Panc1 (cell line): ENCODE data around the gene CPEB2. TPM values are rescaled to one million over a fixed set of nuclear protein-coding genes. Genes with fewer than 3 reads are reported as not detected.

Source experiments
- ATAC-seq: fragments of 200-7000 bp; cut with Tn5 transposase; 2 replicates; pipeline ENCODE4 v1.9.1; 2020; ENCODE audit warnings: mild to moderate bottlenecking, moderate library complexity
- BruUV-seq: library from RNA; stranded (reverse); fragments of 400-500 nt; replicated peaks from 2 replicates; lab custom pipeline; 2021; lab: Mats Ljungman, UMichigan
- CTCF ChIA-PET: fragments of 300-600 bp; sonication (Branson Sonifier 250); formaldehyde crosslinking; loops from one replicate; lab custom pipeline; 2022; ENCODE audit warnings: antibody characterized with exemption; lab: Charles Lee
- POLR2A ChIA-PET: fragments of 300-600 bp; sonication (Branson Sonifier 250); formaldehyde crosslinking; loops from one replicate; lab custom pipeline; 2022; ENCODE audit warnings: antibody characterized with exemption; lab: Charles Lee
- DNase-seq: peaks from one replicate; pipeline ENCODE4 v3.0.0-alpha.2; 2010; ENCODE audit warnings: low read depth, low spot score
- H3K27ac ChIP-seq: 2 replicates; pipeline ENCODE4 v1.5.1; 2011; ENCODE audit warnings: mild to moderate bottlenecking, low read length, inconsistent platforms
- H3K27me3 ChIP-seq: fragments of 200-500 bp; sonication (Bioruptor generic); 2 replicates; pipeline ENCODE4 v1.6.0; 2014; ENCODE audit warnings: low read length, inconsistent platforms; ENCODE audit not compliant: control insufficient read depth, insufficient read depth
- H3K36me3 ChIP-seq: fragments of 200-500 bp; sonication (Bioruptor generic); 2 replicates; pipeline ENCODE4 v1.5.1; 2014; ENCODE audit warnings: inconsistent platforms, mild to moderate bottlenecking, low read length, moderate library complexity; ENCODE audit not compliant: control insufficient read depth, insufficient read depth
- H3K4me1 ChIP-seq: 2 replicates; pipeline ENCODE4 v1.5.1; 2011; ENCODE audit warnings: inconsistent platforms, mild to moderate bottlenecking, low read length, moderate library complexity; ENCODE audit not compliant: control insufficient read depth, insufficient read depth
- H3K4me3 ChIP-seq, 2 experiments: 2 replicates each; pipeline ENCODE4 v1.5.1; 2011 to 2012; ENCODE audit warnings: low read depth in 2 of 2, low read length in 2 of 2, mild to moderate bottlenecking in 2 of 2, inconsistent platforms in 1 of 2, moderate library complexity in 1 of 2
- H3K9me3 ChIP-seq: fragments of 200-500 bp; sonication (Bioruptor generic); 2 replicates; pipeline ENCODE4 v1.5.1; 2014; ENCODE audit warnings: low read depth, mild to moderate bottlenecking, inconsistent platforms, low read length, moderate library complexity; ENCODE audit not compliant: control insufficient read depth, insufficient read depth
- POLR2AphosphoS5 ChIP-seq: IDR thresholded peaks from 2 replicates; pipeline ENCODE4 v1.6.1; 2012; ENCODE audit warnings: mild to moderate bottlenecking, low read depth, low read length, moderate library complexity
- REST ChIP-seq, 2 experiments: IDR thresholded peaks; 2 replicates each; pipeline ENCODE4 v1.6.1; 2011 to 2012; ENCODE audit warnings: low read depth in 2 of 2, control low read depth in 1 of 2, low read length in 1 of 2, mild to moderate bottlenecking in 1 of 2, moderate library complexity in 1 of 2; ENCODE audit not compliant: insufficient read depth in 1 of 2
- SIN3A ChIP-seq: IDR thresholded peaks from 2 replicates; pipeline ENCODE4 v1.6.1; 2012; ENCODE audit warnings: low read depth, mild to moderate bottlenecking, low read length, moderate library complexity, borderline replicate concordance; ENCODE audit not compliant: insufficient read depth
- TCF7L2 ChIP-seq: IDR thresholded peaks from 2 replicates; pipeline ENCODE4 v1.6.1; 2011; ENCODE audit warnings: mild to moderate bottlenecking, low read depth, low read length, inconsistent platforms
- in situ Hi-C: cut with HindIII; loops from 2 replicates; pipeline ENCODE4 v1.10.0; 2016; ENCODE audit warnings: low sequenced_read_pairs, low pct_unique_long_range_greater_than_20kb
- intact Hi-C: fragments of 100-400 bp; cut with micrococcal nuclease; formaldehyde crosslinking; loops from one replicate; pipeline ENCODE4 v1.10.0; 2022; ENCODE audit not compliant: unreplicated experiment
- total RNA-seq: library from RNA; stranded (reverse); gene quantifications from one replicate; pipeline ENCODE4 v1.2.1, GENCODE V29; 2021; ENCODE audit not compliant: unreplicated experiment
- TF ChIP-seq, protein P1 (sequence below): fragments of 450-650 bp; IDR thresholded peaks from 2 replicates; pipeline ENCODE4 v1.5.1; 2017; ENCODE audit warnings: mild to moderate bottlenecking

Gene CPEB2
- total RNA-seq, 1 experiment from 2014 or later, result 7.2 TPM

DNA sequence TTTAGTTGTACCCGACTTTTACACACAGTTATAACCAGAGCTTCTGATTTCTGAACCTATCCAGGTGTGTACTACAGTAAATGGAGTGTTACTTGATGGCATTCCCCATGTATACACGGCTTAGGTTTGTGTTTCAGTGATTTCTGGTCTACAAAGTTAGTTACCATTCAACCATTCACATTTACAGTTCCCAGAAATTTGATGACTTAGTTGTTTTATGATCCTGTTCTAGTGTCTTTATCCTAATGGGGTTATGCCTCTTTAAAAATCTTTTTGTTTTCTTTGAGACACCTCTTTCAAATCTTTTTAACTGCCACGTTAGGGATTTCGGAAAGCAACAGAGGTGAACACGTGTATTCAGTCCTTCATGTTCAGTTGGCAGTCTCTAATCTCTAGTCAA is 23.4 kb downstream of the CPEB2 start:
- intact Hi-C loops (no loop called here), in situ Hi-C loops (no loop called here)
- DNase-seq (no peak), ATAC-seq (no peak)
- H3K9me3 ChIP-seq, result no peaks in the 10 kb centered on the region
- BruUV-seq, result no TSS peak
- H3K27ac ChIP-seq, result no peak overlapping the region
- no peaks in the 10 kb centered on the region for H3K36me3 ChIP-seq
- no peaks in the 10 kb centered on the region for H3K27me3 ChIP-seq
- no peak for TF ChIP-seq TCF7L2
- TF ChIP-seq, protein P1, sequence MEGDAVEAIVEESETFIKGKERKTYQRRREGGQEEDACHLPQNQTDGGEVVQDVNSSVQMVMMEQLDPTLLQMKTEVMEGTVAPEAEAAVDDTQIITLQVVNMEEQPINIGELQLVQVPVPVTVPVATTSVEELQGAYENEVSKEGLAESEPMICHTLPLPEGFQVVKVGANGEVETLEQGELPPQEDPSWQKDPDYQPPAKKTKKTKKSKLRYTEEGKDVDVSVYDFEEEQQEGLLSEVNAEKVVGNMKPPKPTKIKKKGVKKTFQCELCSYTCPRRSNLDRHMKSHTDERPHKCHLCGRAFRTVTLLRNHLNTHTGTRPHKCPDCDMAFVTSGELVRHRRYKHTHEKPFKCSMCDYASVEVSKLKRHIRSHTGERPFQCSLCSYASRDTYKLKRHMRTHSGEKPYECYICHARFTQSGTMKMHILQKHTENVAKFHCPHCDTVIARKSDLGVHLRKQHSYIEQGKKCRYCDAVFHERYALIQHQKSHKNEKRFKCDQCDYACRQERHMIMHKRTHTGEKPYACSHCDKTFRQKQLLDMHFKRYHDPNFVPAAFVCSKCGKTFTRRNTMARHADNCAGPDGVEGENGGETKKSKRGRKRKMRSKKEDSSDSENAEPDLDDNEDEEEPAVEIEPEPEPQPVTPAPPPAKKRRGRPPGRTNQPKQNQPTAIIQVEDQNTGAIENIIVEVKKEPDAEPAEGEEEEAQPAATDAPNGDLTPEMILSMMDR, result no peak
- no peak overlapping the region for H3K4me3 ChIP-seq
- H3K4me1 ChIP-seq, result no peaks in the 10 kb centered on the region
- POLR2A ChIA-PET, result no interaction called here
- CTCF ChIA-PET, result no interaction called here

GRCh38 chr4:15027921-15028435 is 25.7 kb downstream of the CPEB2 start:
- no peak for ATAC-seq
- intact Hi-C loops, result no loop called here
- BruUV-seq, result no TSS peak
- ChIA-PET CTCF (no interaction called here), POLR2A (no interaction called here)
- Histone ChIP-seq H3K4me1 (no peaks in the 10 kb centered on the region), H3K9me3 (no peaks in the 10 kb centered on the region), H3K27ac (no peak overlapping the region), H3K4me3 (no peak overlapping the region), H3K27me3 (no peaks in the 10 kb centered on the region), H3K36me3 (no peaks in the 10 kb centered on the region)
- no peak for TF ChIP-seq REST (IDR thresholded peaks at IDR 0.05; ENCODE audit: insufficient read depth in 1 of 2, low read depth in 2 of 2, low read length in 1 of 2)
- no peak for TF ChIP-seq TCF7L2
- TF ChIP-seq, protein P1, result no peak
- no peak for TF ChIP-seq SIN3A
- TF ChIP-seq POLR2AphosphoS5, result no peak
- in situ Hi-C loops, result no loop called here
- no peak for DNase-seq
